Measurements from ENCODE around the gene PTBP3. TPM values are rescaled to one million over a fixed set of nuclear protein-coding genes. Genes with fewer than 3 reads are reported as not detected.
A peak's percentile ranks its signal among the peaks of the same experiment; 100 is the strongest.

PTBP3 gene
- total RNA-seq, 1 experiment from 2014 or later = 30.6 TPM

GRCh38 chr9:112328545-112328944 lies 4.9 kb downstream of the PTBP3 start:
- no peak for DNase-seq (ENCODE audit: low read depth)
- in situ Hi-C loops (cut with HindIII; ENCODE audit: low pct_unique_long_range_greater_than_20kb, low sequenced_read_pairs) = no loop called here

GRCh38 chr9:112327718-112328450 lies 5.5 kb downstream of the PTBP3 start:
- no peak for DNase-seq (ENCODE audit: low read depth)
- in situ Hi-C loops (cut with HindIII; ENCODE audit: low pct_unique_long_range_greater_than_20kb, low sequenced_read_pairs) = no loop called here

GRCh38 chr9:112326194-112326593 lies 7.2 kb downstream of the PTBP3 start:
- no peak for DNase-seq (ENCODE audit: low read depth)
- in situ Hi-C loops (cut with HindIII; ENCODE audit: low pct_unique_long_range_greater_than_20kb, low sequenced_read_pairs) = no loop called here

DNA sequence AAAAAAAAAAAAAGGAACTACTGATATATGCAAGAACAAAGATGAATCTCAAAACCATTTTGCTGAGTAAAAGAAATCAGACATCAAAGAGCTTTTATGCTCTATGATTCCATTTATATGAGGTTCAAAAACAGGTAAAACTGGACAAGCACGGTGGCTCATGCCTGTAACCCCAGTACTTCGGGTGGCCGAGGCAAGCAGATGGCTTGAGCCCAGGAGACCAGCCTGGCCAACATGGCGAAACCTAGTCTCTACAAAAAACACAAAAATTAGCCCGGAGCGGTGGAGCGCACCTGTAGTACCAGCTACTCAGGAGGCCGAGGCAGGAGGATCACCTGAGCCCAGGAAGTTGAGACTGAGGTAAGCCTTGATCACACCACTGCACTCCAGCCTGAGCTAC lies 7.8 kb downstream of the PTBP3 start:
- DNase-seq (ENCODE audit: low read depth) = no peak
- in situ Hi-C loops (cut with HindIII; ENCODE audit: low pct_unique_long_range_greater_than_20kb, low sequenced_read_pairs) = no loop called here

- in situ Hi-C loops (cut with HindIII; ENCODE audit: low pct_unique_long_range_greater_than_20kb, low sequenced_read_pairs) = no loop called here
- DNase-seq (ENCODE audit: low read depth) = no peak
These were observed 8.3 kb downstream of the PTBP3 start for GRCh38 chr9:112325127-112325526.

DNA sequence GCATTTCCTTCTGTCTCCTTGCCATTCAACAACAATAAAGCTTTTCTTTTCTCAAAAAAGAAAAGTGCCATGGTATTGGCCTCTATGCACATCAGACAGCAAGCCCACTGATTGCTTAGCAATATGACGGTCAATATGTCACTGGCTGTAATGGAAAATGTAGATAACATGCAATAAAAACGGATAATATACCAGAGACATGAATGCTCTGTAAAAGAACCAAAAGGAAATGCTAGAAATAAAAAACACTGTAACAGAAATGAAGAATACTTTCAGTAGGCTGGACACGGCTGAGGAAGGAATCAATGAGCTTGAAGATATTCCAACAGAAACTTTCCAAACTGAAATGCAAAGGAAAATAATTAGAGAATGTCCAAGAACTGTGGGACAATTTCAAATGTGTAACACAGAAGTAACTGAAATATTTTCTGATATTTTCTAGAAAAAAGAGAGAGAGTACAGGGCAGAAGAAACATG lies 10.0 kb downstream of the PTBP3 start:
- no peak for DNase-seq (ENCODE audit: low read depth)
- in situ Hi-C loops (cut with HindIII; ENCODE audit: low pct_unique_long_range_greater_than_20kb, low sequenced_read_pairs) = no loop called here

DNA sequence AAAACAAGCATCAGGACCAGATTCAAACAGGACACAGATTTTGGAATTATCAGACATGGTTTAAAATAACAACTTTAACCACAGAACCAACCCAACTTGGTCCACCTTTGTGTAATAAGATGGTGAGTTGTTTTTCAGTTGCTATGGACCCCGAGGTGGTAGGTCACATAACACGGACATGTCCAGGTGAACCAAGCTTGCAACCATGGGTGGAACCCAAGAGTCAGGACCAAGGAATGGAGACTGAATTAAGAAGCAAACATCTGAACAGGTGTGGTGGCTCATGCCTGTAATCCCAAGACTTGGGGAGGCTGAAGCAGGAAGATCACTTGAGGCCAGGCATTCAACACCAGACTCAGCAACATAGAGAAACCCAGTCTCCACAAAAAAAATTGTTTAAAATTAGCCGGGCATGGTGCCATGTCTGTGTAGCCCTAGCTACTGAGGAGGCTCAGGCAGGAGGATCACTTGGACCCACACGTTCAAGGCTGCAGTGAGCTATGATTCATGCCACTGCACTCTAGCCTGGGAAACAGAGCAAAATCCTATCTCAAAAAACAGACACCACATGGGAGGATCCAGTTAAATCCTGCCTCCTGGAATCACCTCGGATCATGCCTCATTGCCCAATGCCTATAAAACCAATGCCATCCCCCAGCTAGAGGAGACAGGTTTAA lies 10.6 kb downstream of the PTBP3 start:
- DNase-seq (ENCODE audit: low read depth) = no peak

GRCh38 chr9:112316258-112316943 lies 17.0 kb downstream of the PTBP3 start:
- no peak for DNase-seq (ENCODE audit: low read depth)
- in situ Hi-C loops (cut with HindIII; ENCODE audit: low pct_unique_long_range_greater_than_20kb, low sequenced_read_pairs) = no loop called here

More for the DNA sequence above, 10.6 kb downstream of the PTBP3 start:
- in situ Hi-C loops (cut with HindIII; ENCODE audit: low pct_unique_long_range_greater_than_20kb, low sequenced_read_pairs) = no loop called here

DNA sequence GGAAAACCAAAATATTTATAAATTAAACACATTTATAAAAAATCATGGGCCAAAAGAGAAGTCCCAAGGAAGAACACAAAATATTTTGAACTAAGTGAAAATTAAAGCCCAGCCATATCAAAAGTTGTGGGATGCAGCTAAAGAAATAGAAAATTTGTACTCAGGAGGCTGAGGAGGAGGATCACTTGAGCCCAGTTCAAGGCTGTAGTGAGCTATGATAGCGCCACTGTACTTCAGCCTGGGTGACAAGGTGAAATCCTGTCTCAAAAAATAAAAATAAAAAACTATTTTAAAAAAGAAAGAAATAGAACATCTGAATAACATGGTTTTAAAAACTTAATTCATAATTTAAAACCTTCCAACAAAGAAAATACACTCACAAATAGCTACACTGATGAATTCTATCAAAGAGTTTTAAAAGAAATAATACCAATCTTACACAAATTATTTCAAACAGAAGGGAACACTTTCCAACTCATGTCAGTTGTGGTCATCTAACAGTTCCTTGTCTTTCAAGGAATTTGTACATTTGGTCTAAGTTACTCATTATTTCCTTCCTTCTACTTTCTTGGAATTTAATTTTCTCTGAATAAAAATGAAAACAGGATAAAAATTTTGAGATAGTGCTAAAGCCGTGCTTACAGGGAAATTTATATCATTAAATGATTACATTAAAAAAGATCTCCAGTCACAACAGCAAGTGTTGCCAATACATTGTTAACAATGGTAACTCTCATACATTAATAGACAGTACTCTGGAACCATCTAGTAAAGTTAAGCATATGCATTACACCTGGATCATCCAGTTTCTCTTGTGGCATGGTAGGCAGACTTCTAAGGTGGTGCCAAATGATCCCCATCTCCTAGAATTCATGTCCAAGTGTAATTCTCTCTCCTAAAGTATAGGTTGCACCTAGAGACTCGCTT lies 17.8 kb downstream of the PTBP3 start:
- DNase-seq (ENCODE audit: low read depth) = no peak
- in situ Hi-C loops (cut with HindIII; ENCODE audit: low pct_unique_long_range_greater_than_20kb, low sequenced_read_pairs) = no loop called here

GRCh38 chr9:112312139-112312538 lies 21.3 kb downstream of the PTBP3 start:
- no peak for DNase-seq (ENCODE audit: low read depth)
- in situ Hi-C loops (cut with HindIII; ENCODE audit: low pct_unique_long_range_greater_than_20kb, low sequenced_read_pairs) = no loop called here

- DNase-seq (ENCODE audit: low read depth) = no peak
- in situ Hi-C loops (cut with HindIII; ENCODE audit: low pct_unique_long_range_greater_than_20kb, low sequenced_read_pairs) = no loop called here
These were observed 21.9 kb downstream of the PTBP3 start for GRCh38 chr9:112311497-112311896.

- DNase-seq (ENCODE audit: low read depth) = no peak
- in situ Hi-C loops (cut with HindIII; ENCODE audit: low pct_unique_long_range_greater_than_20kb, low sequenced_read_pairs) = no loop called here
These were observed 22.6 kb downstream of the PTBP3 start for GRCh38 chr9:112310826-112311225.

DNA sequence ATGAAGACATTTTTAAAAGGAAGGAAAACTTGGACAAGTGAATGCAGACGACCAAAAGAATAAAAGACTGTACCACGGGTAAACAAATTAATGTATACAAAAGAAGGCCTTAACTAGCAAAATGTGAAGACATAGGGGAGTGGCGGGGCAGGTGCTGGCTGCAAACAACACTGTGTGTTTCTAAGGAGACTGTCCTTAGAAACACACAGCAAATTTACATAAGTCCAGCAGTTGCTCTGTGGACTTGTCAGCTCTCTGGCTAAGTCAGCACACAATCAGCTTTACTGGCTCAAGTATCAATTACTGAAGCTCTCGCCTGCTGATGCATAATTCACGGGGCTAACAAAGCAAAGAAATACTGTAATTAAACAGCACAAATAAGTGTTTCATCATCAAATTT lies 24.8 kb downstream of the PTBP3 start:
- DNase-seq (ENCODE audit: low read depth) = no peak
- in situ Hi-C loops (cut with HindIII; ENCODE audit: low pct_unique_long_range_greater_than_20kb, low sequenced_read_pairs) = no loop called here

- in situ Hi-C loops (cut with HindIII; ENCODE audit: low pct_unique_long_range_greater_than_20kb, low sequenced_read_pairs) = no loop called here
- no peak for DNase-seq (ENCODE audit: low read depth)
These were observed 32.0 kb downstream of the PTBP3 start for GRCh38 chr9:112301420-112301819.

- DNase-seq (ENCODE audit: low read depth) = peak; percentile 40
- in situ Hi-C loops (cut with HindIII; ENCODE audit: low pct_unique_long_range_greater_than_20kb, low sequenced_read_pairs) = no loop called here
These were observed 33.9 kb downstream of the PTBP3 start for GRCh38 chr9:112299514-112299913.

DNA sequence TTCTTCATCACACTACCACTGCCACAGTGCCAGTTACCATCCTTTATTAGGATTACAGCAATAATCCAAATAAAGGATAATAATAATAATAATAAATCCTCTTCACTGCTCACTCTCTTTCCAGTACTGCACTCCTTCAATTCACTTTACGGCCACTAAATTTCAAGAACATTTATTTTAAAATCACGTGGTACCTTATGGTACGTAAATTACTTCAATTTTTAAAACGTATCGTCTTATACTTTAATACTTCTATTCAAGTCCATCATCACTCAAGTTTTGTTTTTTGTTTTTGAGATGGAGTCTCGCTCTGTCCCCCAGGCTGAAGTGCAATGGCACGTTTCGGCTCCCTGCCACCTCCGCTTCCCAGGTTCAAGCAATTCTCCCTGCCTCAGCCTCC lies 36.5 kb downstream of the PTBP3 start:
- DNase-seq (ENCODE audit: low read depth) = no peak
- in situ Hi-C loops (cut with HindIII; ENCODE audit: low pct_unique_long_range_greater_than_20kb, low sequenced_read_pairs) = no loop called here

- in situ Hi-C loops (cut with HindIII; ENCODE audit: low pct_unique_long_range_greater_than_20kb, low sequenced_read_pairs) = no loop called here
These were observed 38.2 kb downstream of the PTBP3 start for GRCh38 chr9:112295174-112295573.

DNA sequence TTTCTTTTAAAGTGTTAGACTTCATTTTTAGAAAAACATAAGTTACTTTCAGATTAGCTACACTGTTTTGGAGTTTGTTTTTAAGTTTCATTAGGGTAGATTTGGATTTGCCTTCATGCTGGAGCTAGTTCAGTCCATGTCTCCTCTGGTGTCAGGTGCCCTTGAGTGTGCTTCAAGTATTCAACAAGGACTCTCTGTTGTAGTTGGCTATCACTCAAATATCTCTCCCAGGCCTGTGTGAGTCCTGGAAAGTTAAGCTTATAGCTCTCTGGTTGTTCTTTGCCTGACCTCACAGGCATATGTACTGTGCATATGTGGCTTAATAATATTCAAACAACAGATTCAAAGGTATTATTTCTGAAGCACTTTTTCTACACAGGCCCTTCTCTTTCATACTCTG lies 45.4 kb downstream of the PTBP3 start:
- in situ Hi-C loops (cut with HindIII; ENCODE audit: low pct_unique_long_range_greater_than_20kb, low sequenced_read_pairs) = no loop called here

More at GRCh38 chr9:112295174-112295573, 38.2 kb downstream of the PTBP3 start:
- DNase-seq (ENCODE audit: low read depth) = no peak

More for the DNA sequence above, 45.4 kb downstream of the PTBP3 start:
- no peak for DNase-seq (ENCODE audit: low read depth)
